HG03159 (cell line): ENCODE measurements around the gene LRRC8B.
"Not testable (repeated sequence)": the region's sequence is repeated elsewhere in the genome, so short reads cannot be mapped to it uniquely, and the experiment has no call there.

Source experiments
- ATAC-seq: cut with Tn5 transposase; IDR thresholded peaks from one replicate; pipeline ENCODE4 v1.9.1; 2021; ENCODE audit warnings: mild to moderate bottlenecking, moderate library complexity; ENCODE audit not compliant: unreplicated experiment

Gene LRRC8B

GRCh38 chr1:89524369-89525168 lies at the start of gene LRRC8B:
Gene LRRC8B (plus strand): TSS chr1:89524829. CDS start chr1:89582651, 57,822 bp downstream.
- peak; percentile 87 for ATAC-seq

GRCh38 chr1:89475269-89475668 lies 49.4 kb upstream of the LRRC8B start:
- no peak for ATAC-seq

GRCh38 chr1:89476072-89476471 lies 48.6 kb upstream of the LRRC8B start:
- ATAC-seq: no peak

DNA sequence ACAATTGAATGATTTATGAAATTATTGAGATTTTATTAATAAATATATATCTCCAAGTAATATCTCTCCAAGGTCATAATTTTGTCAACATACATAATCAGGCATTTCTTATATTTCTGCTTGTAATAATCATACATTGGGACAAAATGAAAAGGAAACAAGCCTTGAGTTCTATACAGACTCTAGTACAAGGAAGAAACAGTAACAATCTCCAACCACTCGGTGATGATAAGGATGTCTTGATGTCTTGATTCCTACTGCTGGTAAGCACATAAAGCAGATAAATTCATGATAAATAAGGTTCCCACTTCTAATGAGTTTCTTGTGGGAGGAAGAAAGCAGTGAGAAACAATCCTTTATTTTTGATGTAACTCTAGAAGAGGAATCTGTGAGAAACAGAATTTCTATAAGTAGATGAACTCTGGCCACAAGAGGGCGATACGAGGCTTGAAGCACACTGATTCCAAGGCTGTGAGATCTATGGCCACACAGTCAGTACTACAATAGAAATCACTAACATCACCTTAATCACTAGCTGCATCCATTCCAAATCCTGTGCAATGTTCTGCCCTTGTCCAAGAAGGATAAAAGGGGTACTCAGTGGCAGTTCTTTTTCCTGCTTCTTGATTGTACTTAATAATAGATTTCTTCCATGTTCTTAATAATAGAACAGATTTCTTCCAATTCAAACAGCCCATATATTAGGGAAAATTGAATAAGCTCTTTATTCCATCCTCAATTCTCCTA lies 41.4 kb upstream of the LRRC8B start:
- peak; percentile 52 for ATAC-seq

GRCh38 chr1:89483757-89484077 lies 40.9 kb upstream of the LRRC8B start:
- ATAC-seq: no peak

GRCh38 chr1:89484092-89485038 lies 40.3 kb upstream of the LRRC8B start:
- ATAC-seq: no peak

- no peak for ATAC-seq
Observed at GRCh38 chr1:89487972-89488371, 36.7 kb upstream of the LRRC8B start.

DNA sequence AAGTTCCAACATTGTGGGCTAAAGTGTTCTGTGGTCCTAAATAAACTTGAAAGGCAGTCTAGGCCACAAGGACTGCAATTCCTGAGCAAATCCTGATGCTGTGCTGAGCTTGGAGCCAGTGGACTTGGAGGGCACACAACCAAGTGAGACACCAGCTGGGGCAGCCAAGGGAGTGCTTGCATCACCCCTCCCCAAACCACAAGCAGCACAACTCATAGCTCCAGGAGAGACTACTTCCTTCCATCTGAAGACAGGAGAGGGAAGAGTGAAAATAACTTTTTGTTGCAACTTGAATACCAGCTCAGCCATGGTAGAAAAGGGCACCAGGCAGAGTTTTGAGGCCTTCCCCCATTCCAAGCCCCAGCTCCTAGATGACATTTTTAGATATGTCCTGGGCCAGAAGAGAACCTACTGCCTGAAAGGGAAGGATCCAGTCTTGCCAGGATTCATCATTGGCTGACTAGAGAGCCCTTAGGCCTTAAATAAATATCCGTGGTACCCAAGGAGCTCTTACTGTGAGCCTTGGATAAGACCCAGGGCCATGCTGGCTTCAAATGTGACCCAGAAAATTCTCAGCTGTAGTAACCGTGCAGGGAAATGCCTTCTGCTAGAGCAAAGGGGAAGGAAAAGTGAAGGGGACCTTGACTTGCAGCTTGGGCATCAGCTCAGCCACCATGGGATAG lies 35.4 kb upstream of the LRRC8B start:
- ATAC-seq: no peak

DNA sequence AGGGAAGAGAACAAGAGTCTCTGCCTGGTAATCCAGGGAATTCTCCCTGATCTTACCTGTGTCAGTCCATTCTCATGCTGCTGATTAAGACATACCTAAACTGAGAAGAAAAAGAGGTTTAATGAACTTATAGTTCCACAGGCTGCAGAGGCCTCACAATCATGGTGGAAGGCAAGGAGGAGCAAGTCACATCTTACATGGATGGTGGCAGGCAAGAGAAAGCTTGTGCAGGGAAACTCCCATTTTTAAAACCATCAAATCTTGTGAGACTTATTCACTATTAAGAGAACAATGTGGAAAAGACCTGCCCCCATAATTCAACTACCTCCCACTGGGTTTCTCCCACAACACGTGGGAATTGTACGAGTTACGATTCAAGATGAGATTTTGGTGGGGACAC lies 34.2 kb upstream of the LRRC8B start:
- ATAC-seq: no peak

GRCh38 chr1:89499320-89499719 lies 25.3 kb upstream of the LRRC8B start:
- no peak for ATAC-seq

GRCh38 chr1:89502042-89502441 lies 22.6 kb upstream of the LRRC8B start:
- no peak for ATAC-seq

- ATAC-seq: no peak
Observed at GRCh38 chr1:89502895-89503294, 21.7 kb upstream of the LRRC8B start.

GRCh38 chr1:89503690-89504089 lies 20.9 kb upstream of the LRRC8B start:
- no peak for ATAC-seq

DNA sequence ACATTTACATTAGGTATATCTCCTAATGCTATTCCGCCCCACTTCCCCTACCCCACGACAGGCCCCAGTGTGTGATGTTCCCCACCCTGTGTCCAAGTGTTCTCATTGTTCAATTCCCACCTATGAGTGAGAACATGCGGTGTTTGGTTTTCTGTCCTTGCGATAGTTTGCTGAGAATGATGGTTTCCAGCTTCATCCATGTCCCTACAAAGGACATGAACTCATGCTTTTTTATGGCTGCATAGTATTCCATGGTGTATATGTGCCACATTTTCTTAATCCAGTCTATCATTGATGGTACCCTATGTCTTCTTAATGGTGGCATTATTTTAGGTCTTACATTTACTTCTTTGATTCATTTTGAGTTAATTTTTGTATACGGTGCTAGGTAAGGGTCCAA lies 14.6 kb upstream of the LRRC8B start:
- not testable (repeated sequence) for ATAC-seq

DNA sequence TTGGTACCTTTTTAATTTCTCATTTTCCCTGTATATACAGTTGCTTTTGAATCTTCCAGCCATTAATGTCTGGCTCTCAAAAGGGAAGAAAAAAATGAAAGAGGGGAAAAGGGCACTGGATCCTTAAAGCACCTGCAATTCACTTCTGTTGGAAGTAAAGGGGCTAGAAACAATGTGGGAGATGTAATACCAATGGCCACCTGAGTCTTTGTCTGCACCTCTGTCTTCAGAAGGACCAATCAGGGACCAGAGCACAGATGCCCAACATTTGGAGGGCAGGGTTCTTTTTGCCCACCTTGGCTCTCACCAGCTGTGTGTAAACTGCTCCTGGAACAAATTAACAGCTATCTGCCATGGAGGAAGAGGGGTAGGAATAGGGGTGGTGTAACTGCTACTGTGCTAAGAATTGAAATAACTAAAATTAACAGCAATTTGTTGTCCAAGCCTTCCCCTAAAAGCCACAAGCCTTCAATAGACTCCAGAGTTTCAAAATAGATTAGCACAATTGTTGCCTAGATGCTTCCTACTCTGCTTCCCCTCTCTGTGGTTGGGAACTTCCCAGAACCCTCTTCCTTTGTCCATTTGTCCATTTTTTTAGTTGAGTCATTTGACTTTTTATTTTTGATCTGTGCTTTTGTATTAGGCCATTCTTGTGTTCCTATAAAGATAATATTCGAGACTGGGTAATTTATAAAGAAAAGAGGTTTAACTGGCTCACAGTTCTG lies 11.5 kb upstream of the LRRC8B start:
- ATAC-seq: no peak

GRCh38 chr1:89516055-89516454 lies 8.6 kb upstream of the LRRC8B start:
- ATAC-seq: no peak

DNA sequence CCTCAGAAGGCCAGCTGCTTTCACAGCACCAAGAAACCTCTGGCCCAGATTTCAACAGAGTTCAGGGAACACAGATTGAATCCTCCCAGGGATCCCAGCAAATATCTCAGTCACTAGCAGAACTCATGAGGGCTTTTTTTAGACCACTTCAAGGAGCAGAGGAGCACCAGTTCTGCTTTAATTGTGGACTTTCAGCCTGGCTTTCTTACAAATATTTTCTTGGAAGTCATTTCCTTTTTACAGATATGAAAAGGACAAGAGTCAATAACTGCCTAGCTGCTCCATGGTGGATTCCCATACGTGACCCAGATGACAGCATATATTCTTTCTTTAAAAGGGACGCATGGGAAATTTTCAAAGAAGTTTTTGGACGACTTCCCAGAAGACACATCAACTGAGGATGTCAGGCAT lies 6.4 kb upstream of the LRRC8B start:
- no peak for ATAC-seq

DNA sequence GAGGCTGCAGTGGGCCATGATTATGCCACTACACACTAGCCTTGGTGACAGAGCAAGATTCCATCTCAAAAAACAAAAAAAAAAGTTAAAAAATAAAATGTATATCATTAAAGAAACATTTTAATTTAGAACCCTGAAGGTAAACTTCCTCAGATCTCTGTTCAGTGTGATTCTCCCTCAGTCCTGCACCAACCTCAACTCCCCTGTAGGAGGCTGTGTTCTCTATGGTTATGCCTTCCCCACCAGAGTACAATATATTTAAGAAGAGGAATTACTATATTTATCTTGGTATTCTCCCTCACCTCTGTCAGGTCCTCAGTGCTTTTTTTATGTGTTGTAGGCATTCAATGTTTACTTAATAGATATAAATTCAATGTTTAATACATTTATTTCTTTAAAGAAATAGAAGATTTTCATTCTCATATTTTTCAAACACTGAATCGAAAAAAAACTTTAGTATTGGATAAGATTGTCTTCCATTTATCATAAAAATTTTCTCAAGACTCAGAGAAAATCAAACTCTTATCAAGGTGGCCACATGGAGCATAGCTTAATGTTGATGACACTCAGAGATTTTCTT lies 4.8 kb upstream of the LRRC8B start:
- peak; percentile 56 for ATAC-seq

- ATAC-seq: not testable (repeated sequence)
Observed at GRCh38 chr1:89521977-89522376, 2.7 kb upstream of the LRRC8B start.
